Inferior parietal cortex (tissue), 1 donor: ENCODE results near the gene ASTN2.

Source experiments
- DNase-seq: peaks from one replicate; pipeline ENCODE4 v3.0.0-alpha.2; 2016; ENCODE audit errors: extremely low spot score

Gene ASTN2

GRCh38 chr9:116484492-116485061, 930.3 kb downstream of the ASTN2 start:
- no peak for DNase-seq

- DNase-seq = no peak
Measured at GRCh38 chr9:116483622-116484491, 931.0 kb downstream of the ASTN2 start.

DNA sequence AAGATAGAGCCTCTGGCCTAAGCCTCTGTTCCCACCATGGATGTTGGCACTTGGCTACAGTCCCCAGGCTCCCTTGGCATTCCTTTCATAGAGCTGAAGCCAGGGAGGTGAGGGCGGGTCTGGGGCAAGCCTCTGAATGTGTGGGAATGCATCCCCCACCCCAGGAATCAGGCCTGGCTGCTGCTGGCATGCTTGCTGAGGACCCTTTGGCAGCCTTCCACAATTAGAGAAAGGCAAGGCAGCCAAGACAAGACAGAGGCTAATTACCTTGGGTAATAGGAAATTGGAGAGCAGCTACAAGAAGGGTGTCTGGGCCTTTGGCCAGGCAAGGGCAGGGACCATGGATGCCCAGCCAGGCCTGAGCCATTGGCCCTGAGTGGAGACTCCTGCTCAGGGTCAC, 932.1 kb downstream of the ASTN2 start:
- DNase-seq = no peak

- DNase-seq = no peak
Measured at GRCh38 chr9:116480700-116481099, 934.2 kb downstream of the ASTN2 start.

DNA sequence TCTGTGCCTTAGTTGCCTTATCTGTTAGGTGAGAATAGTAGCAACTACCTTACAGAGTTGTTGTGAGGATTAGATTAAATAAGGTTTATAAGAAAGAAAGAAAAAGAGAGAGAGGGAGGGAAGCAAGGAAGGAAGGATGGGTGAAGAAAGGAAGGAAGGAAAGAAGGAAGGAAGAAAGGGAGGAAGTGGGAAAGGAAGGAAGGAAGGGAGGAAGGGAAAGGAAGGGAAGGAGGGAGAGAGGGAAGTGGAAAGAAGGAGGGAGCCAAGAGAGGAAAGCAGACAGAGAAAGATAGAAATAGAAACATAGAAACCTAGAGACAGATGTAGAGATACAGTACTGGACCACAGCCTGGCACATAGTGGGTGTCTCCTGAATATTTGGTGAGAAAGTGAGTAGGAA, 934.9 kb downstream of the ASTN2 start:
- no peak for DNase-seq

GRCh38 chr9:116479056-116479544, 935.8 kb downstream of the ASTN2 start:
- DNase-seq = no peak

GRCh38 chr9:116477584-116478141, 937.2 kb downstream of the ASTN2 start:
- no peak for DNase-seq

DNA sequence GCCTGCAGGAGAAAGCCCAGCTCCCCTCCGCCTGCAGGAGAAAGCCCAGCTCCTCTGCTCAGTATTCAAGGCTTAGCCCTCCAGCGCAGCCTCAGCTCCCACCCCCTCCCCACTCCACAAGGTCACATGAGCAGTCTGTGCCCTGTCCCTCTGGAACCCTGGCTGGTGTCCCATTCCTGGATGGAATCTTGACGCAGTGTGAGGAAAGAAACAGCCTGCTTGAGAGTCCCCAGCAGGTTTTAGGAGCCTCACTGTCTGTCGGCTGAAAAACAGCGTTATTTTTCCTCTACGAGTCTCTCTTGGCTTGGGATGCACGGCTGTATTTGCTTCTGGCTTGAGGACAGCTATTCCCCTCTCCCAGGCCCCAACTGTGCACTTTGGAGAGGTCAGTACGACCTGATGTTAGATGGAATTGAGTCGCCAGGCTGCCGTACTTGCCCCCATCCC, 937.9 kb downstream of the ASTN2 start:
- DNase-seq = no peak

DNA sequence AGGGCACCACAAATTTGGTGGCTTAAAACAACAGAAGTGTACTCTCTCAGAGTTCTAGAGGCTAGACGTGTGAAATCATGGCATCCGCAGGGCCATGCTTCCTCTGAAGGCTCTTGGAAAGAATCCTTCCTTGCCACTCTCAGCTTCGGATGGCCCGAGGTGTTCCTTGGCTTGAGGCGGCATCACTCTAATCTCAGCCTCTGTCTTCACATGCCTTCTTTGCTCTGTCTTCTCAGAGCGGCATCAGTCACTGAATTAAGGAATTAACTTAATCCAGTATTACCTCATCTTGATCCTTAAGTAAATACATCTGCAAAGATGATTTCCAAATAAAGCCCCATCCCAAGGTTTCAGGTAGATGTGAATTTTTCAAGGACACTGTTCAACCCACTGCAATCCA, 938.9 kb downstream of the ASTN2 start:
- no peak for DNase-seq

DNA sequence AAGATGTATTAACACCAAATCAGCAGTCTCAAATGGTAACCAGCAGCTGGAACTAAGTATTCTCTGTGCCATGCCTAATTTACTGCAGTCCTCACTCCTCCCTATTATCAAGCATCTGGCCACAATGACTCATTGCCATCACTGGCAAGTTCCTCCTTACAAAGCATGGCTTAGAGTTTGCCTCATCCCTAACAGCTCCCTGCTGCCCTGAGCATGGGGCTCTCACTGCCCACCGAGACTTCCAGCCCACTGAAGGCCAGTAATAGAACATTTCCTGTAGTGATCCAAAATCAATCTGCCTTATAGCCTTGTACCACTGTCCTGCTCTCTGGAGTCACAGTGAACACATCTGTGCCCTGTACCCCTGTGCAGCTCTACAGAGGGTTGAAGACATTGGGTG, 939.7 kb downstream of the ASTN2 start:
- no peak for DNase-seq

- no peak for DNase-seq
Measured at GRCh38 chr9:116471944-116472506, 942.8 kb downstream of the ASTN2 start.

DNA sequence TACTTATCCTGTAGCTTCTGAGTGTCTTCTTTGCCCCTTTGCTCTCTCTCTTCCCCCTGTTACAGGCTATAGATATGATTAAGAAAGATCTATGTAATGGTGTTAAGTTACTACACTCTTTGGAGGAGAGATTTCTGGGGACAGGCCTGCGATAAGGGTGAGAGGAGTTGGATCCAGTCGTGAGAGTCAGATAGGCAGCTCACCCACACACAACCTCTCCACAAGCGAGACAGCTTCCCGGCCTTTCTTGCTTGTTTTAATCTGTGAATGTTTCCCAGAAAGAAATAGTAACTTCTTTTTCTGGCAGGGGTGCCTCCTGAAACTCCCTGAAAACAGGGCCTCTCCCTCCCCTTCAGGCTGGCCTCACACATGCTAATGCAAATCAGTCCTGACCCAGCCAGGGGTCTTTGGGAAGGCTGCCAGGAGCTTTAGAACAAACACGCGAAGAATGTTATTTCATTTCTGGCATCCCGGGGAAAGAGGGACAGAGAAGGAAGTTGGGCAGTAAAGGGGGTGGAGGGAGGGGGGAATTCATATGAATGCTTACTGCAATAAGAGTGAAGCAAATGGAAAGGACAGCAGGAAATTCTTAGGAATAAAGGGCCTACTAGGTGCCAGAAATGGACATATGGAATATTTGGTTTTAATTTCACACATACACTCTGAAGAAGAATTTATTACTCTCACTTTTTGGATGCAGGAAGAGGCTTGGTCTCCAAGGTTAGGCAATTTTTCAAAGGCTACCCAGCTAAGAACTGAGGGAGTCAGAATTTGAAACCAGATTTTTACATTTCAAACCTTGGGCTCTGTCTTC, 943.6 kb downstream of the ASTN2 start:
- no peak for DNase-seq

GRCh38 chr9:116468793-116469527, 945.9 kb downstream of the ASTN2 start:
- DNase-seq = no peak

- DNase-seq = no peak
Measured at GRCh38 chr9:116468369-116468768, 946.5 kb downstream of the ASTN2 start.

DNA sequence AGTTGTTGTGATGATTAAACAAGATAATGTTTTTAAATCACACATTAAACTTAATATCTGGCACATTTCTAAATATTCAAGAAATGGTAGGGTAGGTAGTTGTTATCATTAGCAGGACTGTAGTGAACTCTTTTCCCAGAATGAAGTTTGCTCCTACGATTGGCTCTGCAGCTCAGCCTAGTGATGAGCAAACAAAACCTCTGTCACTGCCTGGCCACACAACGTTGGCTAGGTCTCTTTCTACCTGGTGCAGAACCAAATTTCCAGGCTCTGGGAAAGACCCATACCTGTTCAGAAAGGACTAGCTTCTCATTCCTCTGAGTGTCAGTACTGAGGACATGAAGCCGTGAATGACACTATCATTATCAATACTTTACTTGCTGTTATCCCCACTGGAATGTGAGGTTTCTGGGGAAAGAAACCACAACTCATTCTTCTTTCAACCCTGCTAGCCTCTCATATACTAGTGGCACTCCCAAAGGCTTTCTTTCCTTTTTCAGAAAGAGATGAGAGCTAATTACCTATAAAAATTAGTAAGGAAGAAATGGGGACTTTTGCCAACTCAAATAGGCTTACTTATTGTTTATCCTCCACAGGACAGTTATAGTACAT, 947.0 kb downstream of the ASTN2 start:
- DNase-seq = no peak

GRCh38 chr9:116466271-116467235, 948.3 kb downstream of the ASTN2 start:
- no peak for DNase-seq

DNA sequence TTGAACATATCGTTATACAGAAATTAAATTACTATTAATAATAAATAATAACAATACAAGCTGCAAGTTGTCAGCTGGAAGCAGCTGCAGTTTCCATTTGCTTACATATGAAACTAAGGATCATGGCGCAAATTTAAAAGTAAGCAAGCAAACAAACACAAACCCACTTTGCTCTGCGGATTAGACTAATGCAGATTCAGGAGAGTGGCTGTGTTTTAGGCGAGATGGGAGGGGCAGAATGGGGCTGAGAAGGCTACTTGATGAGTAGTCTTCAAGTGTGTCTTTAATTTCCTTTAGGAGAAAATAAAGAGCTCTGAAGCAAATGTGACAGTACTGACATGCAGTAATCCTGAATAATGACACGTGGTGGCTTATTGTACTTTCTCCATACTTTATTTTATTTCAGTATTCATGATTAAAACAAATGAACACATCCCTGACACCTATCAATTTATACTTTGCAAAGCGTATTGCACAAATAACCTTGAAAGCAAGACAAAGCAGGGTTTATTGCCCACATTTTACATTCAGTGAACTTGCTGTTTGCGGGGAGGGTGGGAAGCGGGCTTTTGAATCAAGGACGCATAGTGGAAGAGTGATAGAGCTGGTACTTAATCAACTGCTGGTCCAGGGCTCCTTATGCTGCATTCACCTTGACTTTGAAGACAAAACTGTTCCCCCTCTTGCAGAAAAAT, 949.1 kb downstream of the ASTN2 start:
- no peak for DNase-seq

GRCh38 chr9:116464987-116465571, 949.8 kb downstream of the ASTN2 start:
- DNase-seq = peak; percentile 20
